IMR-90 (cell line): Measurements from ENCODE around the gene SARS2. TPM values are rescaled to one million over a fixed set of nuclear protein-coding genes. Genes with fewer than 3 reads are reported as not detected.

Experiments used
- ATAC-seq: fragments of 200-7000 bp; cut with Tn5 transposase; 2 replicates; pipeline ENCODE4 v1.9.1; 2020; ENCODE audit warnings: low read depth, mild to moderate bottlenecking, moderate library complexity
- BruUV-seq: library from RNA; stranded (reverse); fragments of 400-500 nt; replicated peaks from 2 replicates; lab custom pipeline; 2021; lab: Mats Ljungman, UMichigan
- CTCF ChIA-PET: fragments of 300-600 bp; formaldehyde crosslinking; extraction: SDS; loops from one replicate; lab custom pipeline; 2021; ENCODE audit warnings: antibody characterized with exemption; lab: Yijun Ruan, JAX
- POLR2A ChIA-PET: fragments of 300-600 bp; sonication (Branson Sonifier 250); formaldehyde crosslinking; loops from one replicate; lab custom pipeline; 2022; ENCODE audit warnings: antibody characterized with exemption; ENCODE audit not compliant: unreplicated experiment; lab: Charles Lee
- DNase-seq: peaks from one replicate; pipeline ENCODE4 v3.0.0; 2013
- H2AFZ ChIP-seq: replicated peaks from 2 replicates; pipeline ENCODE3; 2013; ENCODE audit warnings: low read length, mild to moderate bottlenecking; ENCODE audit not compliant: poor library complexity
- H2AK5ac ChIP-seq: 2 replicates; pipeline ENCODE4 v1.6.1; 2013; ENCODE audit warnings: low read depth, low read length, inconsistent platforms
- H2AK9ac ChIP-seq: replicated peaks from 2 replicates; pipeline ENCODE3; 2013; ENCODE audit warnings: mild to moderate bottlenecking, low read depth, low read length, moderate library complexity; ENCODE audit not compliant: poor library complexity
- H2BK120ac ChIP-seq: 2 replicates; pipeline ENCODE4 v1.6.1; 2013; ENCODE audit warnings: low read depth, low read length, inconsistent platforms
- H2BK15ac ChIP-seq: 3 replicates; pipeline ENCODE4 v1.6.1; 2013; ENCODE audit warnings: low read depth, low read length, inconsistent platforms
- H2BK20ac ChIP-seq: 2 replicates; pipeline ENCODE4 v1.6.1; 2013; ENCODE audit warnings: low read depth, mild to moderate bottlenecking, inconsistent platforms, low read length, moderate library complexity
- H2BK5ac ChIP-seq: 2 replicates; pipeline ENCODE4 v1.6.1; 2013; ENCODE audit warnings: mild to moderate bottlenecking, low read depth, low read length, inconsistent platforms; ENCODE audit not compliant: poor library complexity, severe bottlenecking
- H3K14ac ChIP-seq: replicated peaks from 2 replicates; pipeline ENCODE4 v1.6.1; 2013; ENCODE audit warnings: low read depth, low read length, inconsistent platforms
- H3K18ac ChIP-seq: 2 replicates; pipeline ENCODE4 v1.6.1; 2013; ENCODE audit warnings: low read depth, low read length, control low read depth
- H3K23ac ChIP-seq: 2 replicates; pipeline ENCODE4 v1.6.1; 2013; ENCODE audit warnings: low read depth, low read length, inconsistent platforms
- H3K27ac ChIP-seq: 2 replicates; pipeline ENCODE4 v1.5.1; 2013; ENCODE audit warnings: mild to moderate bottlenecking, control low read depth, low read length; ENCODE audit not compliant: insufficient read depth
- H3K27me3 ChIP-seq: 2 replicates; pipeline ENCODE4 v1.6.1; 2013; ENCODE audit warnings: low read length; ENCODE audit not compliant: control insufficient read depth, insufficient read depth
- H3K36me3 ChIP-seq: 2 replicates; pipeline ENCODE4 v1.6.1; 2013; ENCODE audit warnings: low read length, mixed read lengths; ENCODE audit not compliant: control insufficient read depth, insufficient read depth
- H3K4ac ChIP-seq: 2 replicates; pipeline ENCODE4 v1.6.1; 2013; ENCODE audit warnings: low read depth, low read length, inconsistent platforms
- H3K4me1 ChIP-seq: 2 replicates; pipeline ENCODE4 v1.6.1; 2013; ENCODE audit warnings: low read length, mixed read lengths; ENCODE audit not compliant: control insufficient read depth, insufficient read depth
- H3K4me2 ChIP-seq: 2 replicates; pipeline ENCODE4 v1.6.1; 2013; ENCODE audit warnings: low read depth, mild to moderate bottlenecking, control low read depth, low read length, moderate library complexity
- H3K4me3 ChIP-seq: 2 replicates; pipeline ENCODE4 v1.5.1; 2013; ENCODE audit warnings: low read depth, mild to moderate bottlenecking, control low read depth, low read length, moderate library complexity; ENCODE audit not compliant: insufficient read depth
- H3K56ac ChIP-seq: 2 replicates; pipeline ENCODE4 v1.6.1; 2013; ENCODE audit warnings: low read length, inconsistent platforms; ENCODE audit not compliant: insufficient read depth; ENCODE audit errors: extremely low read depth
- H3K79me1 ChIP-seq, 2 experiments: 2 replicates each; pipeline ENCODE4 v1.6.1; 2013; ENCODE audit warnings: low read length in 2 of 2, inconsistent platforms in 1 of 2, low read depth in 1 of 2
- H3K9ac ChIP-seq: 2 replicates; pipeline ENCODE4 v1.6.1; 2013; ENCODE audit warnings: low read depth, low read length, control low read depth
- H3K9me1 ChIP-seq: 2 replicates; pipeline ENCODE4 v1.6.1; 2013; ENCODE audit warnings: low read length, inconsistent platforms; ENCODE audit not compliant: insufficient read depth
- H3K9me3 ChIP-seq: 2 replicates; pipeline ENCODE4 v1.6.1; 2013; ENCODE audit warnings: low read length; ENCODE audit not compliant: control insufficient read depth, insufficient read depth
- H4K20me1 ChIP-seq: 2 replicates; pipeline ENCODE4 v1.6.1; 2013; ENCODE audit warnings: low read length, inconsistent platforms; ENCODE audit not compliant: insufficient read depth
- H4K5ac ChIP-seq: 2 replicates; pipeline ENCODE4 v1.6.1; 2013; ENCODE audit warnings: mild to moderate bottlenecking, low read depth, low read length, control low read depth
- H4K8ac ChIP-seq, 2 experiments: 2 replicates each; pipeline ENCODE4 v1.6.1; 2013; ENCODE audit warnings: low read depth in 2 of 2, low read length in 2 of 2, control low read depth in 1 of 2, inconsistent platforms in 1 of 2
- H4K91ac ChIP-seq: 2 replicates; pipeline ENCODE4 v1.6.1; 2013; ENCODE audit warnings: low read depth, low read length, inconsistent platforms; ENCODE audit not compliant: insufficient read depth
- BHLHE40 ChIP-seq: fragments of 150-350 bp; IDR thresholded peaks from 2 replicates; pipeline ENCODE4 v1.6.1; 2016; ENCODE audit warnings: mild to moderate bottlenecking, low read depth, low read length
- CHD1 ChIP-seq: IDR thresholded peaks from 2 replicates; pipeline ENCODE4 v1.6.1; 2012; ENCODE audit warnings: low read depth, low read length, improper control_type of control experiment
- FOS ChIP-seq: fragments of 150-350 bp; IDR thresholded peaks from 2 replicates; pipeline ENCODE4 v1.6.1; 2016; ENCODE audit warnings: low read depth, low read length
- MAZ ChIP-seq: IDR thresholded peaks from 2 replicates; pipeline ENCODE4 v1.6.1; 2012; ENCODE audit warnings: low read depth, mild to moderate bottlenecking, low read length, improper control_type of control experiment, moderate library complexity, borderline replicate concordance
- RAD21 ChIP-seq: IDR thresholded peaks from 2 replicates; pipeline ENCODE4 v1.6.1; 2012; ENCODE audit warnings: low read length, improper control_type of control experiment
- RCOR1 ChIP-seq: IDR thresholded peaks from 2 replicates; pipeline ENCODE4 v1.6.1; 2012; ENCODE audit warnings: mild to moderate bottlenecking, low read length, improper control_type of control experiment; ENCODE audit not compliant: insufficient replicate concordance
- SMC3 ChIP-seq: fragments of 150-350 bp; IDR thresholded peaks from 2 replicates; pipeline ENCODE4 v1.6.1; 2016; ENCODE audit warnings: low read depth, mild to moderate bottlenecking, antibody characterized with exemption, low read length, moderate library complexity
- whole genome bisulfite sequencing, 2 experiments: methylation state at CpG; one replicate each; pipeline versions ENCODE4 v1.1.5 to v1.1.7; 2013; ENCODE audit warnings: missing lambda C conversion rate in 2 of 2; ENCODE audit not compliant: insufficient read length in 1 of 2; ENCODE audit errors: extremely low coverage in 2 of 2; 5-methylcytosine and 5-hydroxymethylcytosine counted together
- dilution Hi-C: fragments of 300-500 bp; cut with HindIII; formaldehyde crosslinking; loops from one replicate; pipeline ENCODE4 v1.14.3; 2018; ENCODE audit warnings: low sequenced_read_pairs; ENCODE audit not compliant: unreplicated experiment
- in situ Hi-C: fragments of 300-500 bp; cut with MboI; formaldehyde crosslinking; loops from 3 replicates; pipeline ENCODE4 v1.14.3; 2019; ENCODE audit warnings: low sequenced_read_pairs, inconsistent platforms, mixed read lengths
- intact Hi-C: fragments of 100-400 bp; cut with micrococcal nuclease; formaldehyde crosslinking; loops from 2 replicates; pipeline ENCODE4 v1.10.0; 2022
- polyA plus RNA-seq, 3 experiments: library from polyadenylated mRNA; depleted of rRNA; stranded (reverse); fragments of >200 nt; gene quantifications; 2 replicates each; pipeline ENCODE4 v1.2.3, GENCODE V29; 2012; ENCODE audit warnings: low replicate concordance in 1 of 3
- total RNA-seq: library from RNA; depleted of rRNA; stranded (reverse); fragments of >200 nt; gene quantifications from 2 replicates; pipeline ENCODE4 v1.2.3, GENCODE V29; 2012
- TF ChIP-seq, protein P1 (sequence below): fragments of 150-350 bp; IDR thresholded peaks from 2 replicates; pipeline ENCODE4 v1.6.1; 2016; ENCODE audit warnings: low read depth, mild to moderate bottlenecking, low read length, moderate library complexity, borderline replicate concordance

SARS2 gene
- total and polyA plus RNA-seq, 2 of the 4 experiments (the other 2 are of a cell fraction): 10.8 to 33.4 TPM

DNA sequence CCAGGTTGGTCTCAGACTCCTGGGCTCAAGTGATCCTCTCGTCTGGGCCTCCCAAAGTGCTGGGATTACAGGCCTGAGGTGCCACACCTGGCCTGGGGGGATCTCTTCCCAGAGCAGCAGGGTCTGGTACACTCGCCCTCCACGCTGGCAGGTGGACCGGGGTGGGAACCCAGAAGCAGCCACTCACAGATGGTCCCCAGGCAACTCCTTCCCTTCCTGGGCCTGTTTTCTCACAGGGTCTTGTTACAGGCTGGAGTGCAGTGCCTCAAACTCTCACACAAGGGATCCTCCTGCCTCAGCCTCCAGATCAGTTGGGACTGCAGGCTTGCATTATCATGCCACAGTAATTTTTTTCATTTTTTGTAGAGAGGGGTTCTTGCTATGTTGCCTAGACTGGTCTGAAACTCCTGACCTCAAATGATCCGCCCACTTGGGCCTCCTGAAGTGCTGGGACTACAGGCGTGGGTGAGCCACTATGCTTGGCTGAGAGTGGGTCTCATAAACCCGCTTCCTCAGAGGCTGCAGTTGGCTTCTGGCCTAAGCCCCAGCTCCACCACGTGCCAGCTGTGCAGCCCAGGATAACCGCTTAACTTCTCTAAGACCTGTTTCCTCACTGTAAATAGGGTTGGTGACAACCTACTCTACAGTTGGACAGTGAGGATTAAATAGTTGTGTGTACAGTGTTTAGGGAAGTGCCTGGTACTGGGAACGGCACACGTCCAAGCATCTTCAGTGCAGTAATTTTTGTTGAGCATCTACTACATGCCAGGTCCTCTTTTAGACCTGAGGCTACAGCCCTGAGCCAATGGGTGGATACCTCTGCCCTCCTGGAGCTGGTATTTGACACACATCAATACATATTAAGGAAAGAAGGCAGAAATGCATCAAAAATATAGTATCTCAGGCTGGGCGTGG lies 17.7 kb downstream of the SARS2 start:
- Histone ChIP-seq H3K27me3 (peaks cover 4% of the 10 kb centered on the region; the same call in 1 of the 2 replicates), H4K91ac (no peak overlapping the region), H2BK20ac (no peak overlapping the region), H3K56ac (no peak overlapping the region), H2BK5ac (no peak overlapping the region), H2AK5ac (no peak overlapping the region), H3K4me3 (no peak overlapping the region), H3K23ac (no peak overlapping the region), H3K9ac (no peak overlapping the region), H2AK9ac (no peak overlapping the region), H3K4me2 (no peak overlapping the region), H3K27ac (no peak overlapping the region), H3K9me3 (no peaks in the 10 kb centered on the region), H2AFZ (peak overlapping the region; percentile 41), H3K9me1 (no peaks in the 10 kb centered on the region), H2BK15ac (no peak overlapping the region), H3K4ac (no peak overlapping the region), H3K14ac (no peak overlapping the region), H4K5ac (no peak overlapping the region), H3K79me1 (no peaks in the 10 kb centered on the region), H2BK120ac (no peak overlapping the region), H3K18ac (no peak overlapping the region), H4K8ac (no peak overlapping the region), H3K4me1 (no peaks in the 10 kb centered on the region), H3K36me3 (peaks cover 5% of the 10 kb centered on the region), H4K20me1 (no peaks in the 10 kb centered on the region; the same call in 1 of the 2 replicates)
- intact Hi-C loops: no loop called here
- no peak for DNase-seq
- dilution Hi-C loops: no loop called here
- in situ Hi-C loops: loop anchor here (25.0 kb wide), 1 partner anchor 176 kb away; the partner anchor contains the start of gene CAPN12
- POLR2A ChIA-PET: interaction anchor here (0.6 kb wide), 1 partner anchor 20 kb away, joined by 3 read pairs; no protein-coding TSS in a partner anchor
- TF ChIP-seq SMC3 (no peak), MAZ (no peak), CHD1 (no peak), BHLHE40 (no peak), RAD21 (no peak), RCOR1 (no peak), FOS (no peak)
- TF ChIP-seq, protein P1, sequence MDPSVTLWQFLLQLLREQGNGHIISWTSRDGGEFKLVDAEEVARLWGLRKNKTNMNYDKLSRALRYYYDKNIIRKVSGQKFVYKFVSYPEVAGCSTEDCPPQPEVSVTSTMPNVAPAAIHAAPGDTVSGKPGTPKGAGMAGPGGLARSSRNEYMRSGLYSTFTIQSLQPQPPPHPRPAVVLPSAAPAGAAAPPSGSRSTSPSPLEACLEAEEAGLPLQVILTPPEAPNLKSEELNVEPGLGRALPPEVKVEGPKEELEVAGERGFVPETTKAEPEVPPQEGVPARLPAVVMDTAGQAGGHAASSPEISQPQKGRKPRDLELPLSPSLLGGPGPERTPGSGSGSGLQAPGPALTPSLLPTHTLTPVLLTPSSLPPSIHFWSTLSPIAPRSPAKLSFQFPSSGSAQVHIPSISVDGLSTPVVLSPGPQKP: no peak
- ATAC-seq: no peak
- WGBS, 2 experiments: 78% methylated on average over 3 of the region's 12 CpGs; no CpG with 5 or more reads in 1 of the 2 experiments
- CTCF ChIA-PET: no interaction called here
- BruUV-seq: no TSS peak
